NCI-H2029 (cell line): ENCODE results near the gene UNC5A.

Experiments used
- DNase-seq: peaks from one replicate; lab custom pipeline; 2025; lab: John Stamatoyannopoulos, UW

UNC5A gene

GRCh38 chr5:176880366-176881020, 70.1 kb downstream of the UNC5A start:
- DNase-seq: no peak

- no peak for DNase-seq
Measured at GRCh38 chr5:176881021-176881749, 70.8 kb downstream of the UNC5A start.

- DNase-seq: no peak
Measured at GRCh38 chr5:176881816-176882566, 71.6 kb downstream of the UNC5A start.

GRCh38 chr5:176882567-176882903, 72.2 kb downstream of the UNC5A start:
- no peak for DNase-seq

GRCh38 chr5:176883700-176884570, 73.6 kb downstream of the UNC5A start:
- no peak for DNase-seq

GRCh38 chr5:176884571-176884890, 74.2 kb downstream of the UNC5A start:
- no peak for DNase-seq

- no peak for DNase-seq
Measured at GRCh38 chr5:176886336-176887251, 76.2 kb downstream of the UNC5A start.

- DNase-seq: no peak
Measured at GRCh38 chr5:176887252-176887849, 77.0 kb downstream of the UNC5A start.

- DNase-seq: peak; percentile 44
Measured at GRCh38 chr5:176888016-176888864, 77.9 kb downstream of the UNC5A start.

GRCh38 chr5:176888865-176889165, 78.5 kb downstream of the UNC5A start:
- DNase-seq: no peak

GRCh38 chr5:176889321-176890280, 79.2 kb downstream of the UNC5A start:
- DNase-seq: no peak

- no peak for DNase-seq
Measured at GRCh38 chr5:176890455-176891330, 80.3 kb downstream of the UNC5A start.

- DNase-seq: no peak
Measured at GRCh38 chr5:176891331-176891958, 81.1 kb downstream of the UNC5A start.

- no peak for DNase-seq
Measured at GRCh38 chr5:176892663-176893062, 82.3 kb downstream of the UNC5A start.

GRCh38 chr5:176894298-176894697, 83.9 kb downstream of the UNC5A start:
- no peak for DNase-seq

- no peak for DNase-seq
Measured at GRCh38 chr5:176895831-176896230, 85.5 kb downstream of the UNC5A start.

- DNase-seq: no peak
Measured at GRCh38 chr5:176897263-176897662, 86.9 kb downstream of the UNC5A start.
